HEK293T (cell line): ENCODE measurements around the gene SCN4B.

Experiments
- CTCF ChIA-PET: fragments of 350-600 bp; formaldehyde crosslinking; extraction: SDS; loops from one replicate; lab custom pipeline; 2021; ENCODE audit warnings: antibody characterized with exemption, inconsistent platforms; lab: Yijun Ruan, JAX
- POLR2A ChIA-PET: fragments of 350-600 bp; formaldehyde crosslinking; extraction: SDS; loops from one replicate; lab custom pipeline; 2020; ENCODE audit warnings: antibody characterized with exemption, inconsistent platforms; lab: Yijun Ruan, JAX
- DNase-seq: peaks from one replicate; pipeline ENCODE4 v3.0.0; 2012; ENCODE audit warnings: mixed read lengths; ENCODE audit errors: extremely low spot score
- ARNT ChIP-seq: fragments of 450-650 bp; IDR thresholded peaks from 2 replicates; pipeline ENCODE4 v1.6.1; 2017; ENCODE audit warnings: mild to moderate bottlenecking
- BHLHE40 ChIP-seq: fragments of 450-650 bp; IDR thresholded peaks from 2 replicates; pipeline ENCODE4 v1.6.1; 2016; ENCODE audit warnings: mild to moderate bottlenecking, moderate library complexity, borderline replicate concordance
- CTBP1 ChIP-seq: fragments of 450-650 bp; IDR thresholded peaks from 2 replicates; pipeline ENCODE4 v1.6.1; 2016; ENCODE audit warnings: borderline replicate concordance
- ELF4 ChIP-seq: fragments of 450-650 bp; IDR thresholded peaks from 2 replicates; pipeline ENCODE4 v1.6.1; 2017; ENCODE audit warnings: antibody characterized with exemption
- FOXA1 ChIP-seq: fragments of 450-650 bp; IDR thresholded peaks from 2 replicates; pipeline ENCODE4 v1.6.1; 2016; ENCODE audit warnings: mild to moderate bottlenecking
- FOXK2 ChIP-seq: fragments of 450-650 bp; IDR thresholded peaks from 2 replicates; pipeline ENCODE4 v1.6.1; 2016; ENCODE audit warnings: mild to moderate bottlenecking
- FOXM1 ChIP-seq: fragments of 450-650 bp; IDR thresholded peaks from 2 replicates; pipeline ENCODE4 v1.6.1; 2017; ENCODE audit warnings: mild to moderate bottlenecking, borderline replicate concordance
- HDGF ChIP-seq: fragments of 450-650 bp; IDR thresholded peaks from 2 replicates; pipeline ENCODE4 v1.6.1; 2017; ENCODE audit warnings: antibody characterized with exemption, borderline replicate concordance
- L3MBTL2 ChIP-seq: fragments of 450-650 bp; conservative IDR thresholded peaks from 2 replicates; pipeline ENCODE4 v1.6.1; 2016; ENCODE audit warnings: mild to moderate bottlenecking
- LEF1 ChIP-seq: fragments of 450-650 bp; IDR thresholded peaks from 2 replicates; pipeline ENCODE4 v1.6.1; 2017; ENCODE audit warnings: mild to moderate bottlenecking, borderline replicate concordance
- NFRKB ChIP-seq: fragments of 450-650 bp; IDR thresholded peaks from 2 replicates; pipeline ENCODE4 v1.6.1; 2016; ENCODE audit warnings: mild to moderate bottlenecking, moderate library complexity
- SP1 ChIP-seq: fragments of 450-650 bp; IDR thresholded peaks from 2 replicates; pipeline ENCODE4 v1.6.1; 2017
- SUZ12 ChIP-seq: fragments of 450-650 bp; IDR thresholded peaks from 2 replicates; pipeline ENCODE4 v1.6.1; 2016; ENCODE audit warnings: mild to moderate bottlenecking
- TARDBP ChIP-seq: fragments of 450-650 bp; IDR thresholded peaks from 2 replicates; pipeline ENCODE4 v1.6.1; 2016
- ZNF384 ChIP-seq: fragments of 450-650 bp; IDR thresholded peaks from 2 replicates; pipeline ENCODE4 v1.6.1; 2016
- TF ChIP-seq, protein P1 (sequence below): fragments of 450-650 bp; IDR thresholded peaks from 2 replicates; pipeline ENCODE4 v1.6.1; 2016

SCN4B gene

DNA sequence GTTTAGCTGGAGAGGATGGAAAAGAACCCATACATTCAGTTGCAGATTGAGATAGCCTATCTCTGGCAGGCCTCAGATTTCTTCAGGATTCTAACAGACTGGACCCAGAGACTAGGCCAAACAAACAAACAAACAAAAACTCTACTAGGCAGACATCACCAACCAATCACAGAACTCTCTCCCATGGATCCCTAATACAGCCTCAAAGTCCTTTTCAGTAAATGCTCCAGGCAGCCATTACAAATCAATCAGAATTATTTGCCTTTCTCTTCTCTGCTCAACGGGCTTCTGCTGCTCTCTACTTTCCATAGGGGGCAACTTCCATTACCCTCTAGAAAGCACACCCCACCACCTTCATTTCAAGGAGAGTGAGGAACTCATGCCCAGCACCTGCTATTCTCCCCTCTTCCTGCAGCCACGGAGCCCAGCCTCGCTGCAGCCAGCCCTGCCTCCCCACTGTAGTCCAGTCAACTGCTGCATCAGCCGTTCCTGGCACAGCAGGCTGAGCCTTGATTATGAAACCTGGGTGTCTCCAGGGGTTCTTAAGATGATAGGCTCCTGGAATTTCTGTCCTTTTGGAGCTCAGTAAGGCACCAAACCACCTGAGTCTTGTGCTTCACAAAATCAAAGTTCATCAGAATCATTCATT is 46.8 kb downstream of the SCN4B start:
- CTCF ChIA-PET: no interaction called here
- DNase-seq: no peak
- POLR2A ChIA-PET: no interaction called here
- TF ChIP-seq L3MBTL2 (no peak), HDGF (no peak), LEF1 (no peak), SUZ12 (no peak), CTBP1 (no peak), FOXM1 (no peak), SP1 (no peak), FOXK2 (no peak)

GRCh38 chr11:118104491-118104890 is 48.1 kb downstream of the SCN4B start:
- POLR2A ChIA-PET: no interaction called here
- CTCF ChIA-PET: no interaction called here
- TF ChIP-seq FOXA1 (no peak), SUZ12 (no peak), CTBP1 (no peak), SP1 (no peak), FOXM1 (no peak), TARDBP (no peak), BHLHE40 (no peak), HDGF (no peak)
- TF ChIP-seq, protein P1, sequence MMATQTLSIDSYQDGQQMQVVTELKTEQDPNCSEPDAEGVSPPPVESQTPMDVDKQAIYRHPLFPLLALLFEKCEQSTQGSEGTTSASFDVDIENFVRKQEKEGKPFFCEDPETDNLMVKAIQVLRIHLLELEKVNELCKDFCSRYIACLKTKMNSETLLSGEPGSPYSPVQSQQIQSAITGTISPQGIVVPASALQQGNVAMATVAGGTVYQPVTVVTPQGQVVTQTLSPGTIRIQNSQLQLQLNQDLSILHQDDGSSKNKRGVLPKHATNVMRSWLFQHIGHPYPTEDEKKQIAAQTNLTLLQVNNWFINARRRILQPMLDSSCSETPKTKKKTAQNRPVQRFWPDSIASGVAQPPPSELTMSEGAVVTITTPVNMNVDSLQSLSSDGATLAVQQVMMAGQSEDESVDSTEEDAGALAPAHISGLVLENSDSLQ: no peak
- DNase-seq: no peak

GRCh38 chr11:118102721-118103261 is 49.8 kb downstream of the SCN4B start:
- ChIA-PET CTCF (no interaction called here), POLR2A (no interaction called here)
- TF ChIP-seq ELF4 (no peak), FOXK2 (no peak), BHLHE40 (no peak), L3MBTL2 (no peak), LEF1 (no peak), FOXA1 (no peak), SUZ12 (no peak), FOXM1 (no peak), TARDBP (no peak), NFRKB (no peak)
- TF ChIP-seq, protein P1: no peak
- DNase-seq: no peak

- DNase-seq: no peak
- TF ChIP-seq ZNF384 (no peak), SUZ12 (no peak), FOXK2 (no peak), NFRKB (no peak), TARDBP (no peak), SP1 (no peak), ELF4 (no peak), CTBP1 (no peak), HDGF (no peak), LEF1 (no peak), ARNT (no peak), BHLHE40 (no peak), FOXA1 (no peak), L3MBTL2 (no peak), FOXM1 (no peak)
- TF ChIP-seq, protein P1: no peak
- ChIA-PET CTCF (interaction anchor here (1.2 kb wide), 1 partner anchor 283 kb away, joined by 3 read pairs; no protein-coding TSS in a partner anchor), POLR2A (no interaction called here)
Measured at GRCh38 chr11:118100691-118101232, 51.9 kb downstream of the SCN4B start.

DNA sequence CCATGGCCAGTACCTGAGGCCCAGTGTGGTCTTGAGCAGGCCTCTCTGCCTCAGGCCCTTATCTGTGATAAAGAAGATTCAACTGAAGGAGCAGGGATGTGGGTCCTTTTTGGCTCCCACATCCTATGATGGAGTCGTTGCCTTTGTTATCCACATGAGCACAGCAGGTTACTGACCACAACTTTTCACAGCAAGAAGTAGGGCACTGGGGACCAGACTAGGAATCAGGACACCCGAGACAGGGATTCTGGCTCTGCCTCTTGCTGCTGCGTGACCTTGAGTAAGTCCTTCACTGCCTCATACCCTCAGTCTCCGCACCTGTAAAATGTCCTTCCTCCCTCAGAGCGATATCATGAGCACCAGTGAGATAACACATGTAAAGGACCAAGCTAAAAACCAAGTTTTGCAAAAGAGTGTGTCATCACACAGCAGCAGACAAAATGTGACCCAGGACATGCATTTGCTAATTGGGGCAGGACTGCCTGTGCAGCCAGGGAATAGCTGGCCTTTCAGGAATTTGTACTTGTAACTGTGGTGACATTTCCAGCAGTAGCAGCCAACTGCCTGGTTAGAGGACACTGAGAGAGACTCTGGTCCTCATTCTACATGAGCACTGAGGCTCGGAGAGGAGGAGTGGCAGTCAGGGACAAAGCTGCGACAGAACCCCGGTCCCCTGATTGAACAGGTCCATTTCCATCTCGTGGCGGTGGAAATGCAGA is 52.6 kb downstream of the SCN4B start:
- POLR2A ChIA-PET: no interaction called here

More for the DNA sequence above, 52.6 kb downstream of the SCN4B start:
- CTCF ChIA-PET: interaction anchor here (1.2 kb wide), 1 partner anchor 282 kb away, joined by 3 read pairs; no protein-coding TSS in a partner anchor
- TF ChIP-seq NFRKB (no peak), CTBP1 (no peak)
- TF ChIP-seq, protein P1: no peak
- DNase-seq: no peak
